Upper lobe of left lung (tissue), 6 donors: ENCODE data around the gene TSC22D4. TPM values are rescaled to one million over a fixed set of nuclear protein-coding genes. Genes with fewer than 3 reads are reported as not detected.

ENCODE experiments used
- ATAC-seq, 2 donors: fragments of 200-7000 bp; cut with Tn5 transposase; one replicate each; pipeline ENCODE4 v1.9.1; 2022; ENCODE audit warnings: mild to moderate bottlenecking in 2 of 2, moderate library complexity in 2 of 2; ENCODE audit not compliant: low FRiP score in 2 of 2
- DNase-seq, 2 donors: peaks; one replicate each; pipeline ENCODE4 v3.0.0-alpha.2; 2019 to 2020
- H3K27ac ChIP-seq, 4 donors: fragments of 200-600 bp; sonication (generic); one replicate each; pipeline ENCODE4 v1.5.1; 2016 to 2019
- H3K27me3 ChIP-seq, 4 donors: fragments of 200-600 bp; sonication (generic); one replicate each; pipeline ENCODE4 v1.5.1; 2017 to 2019
- H3K36me3 ChIP-seq, 4 donors: fragments of 200-600 bp; sonication (generic); one replicate each; pipeline ENCODE4 v1.5.1; 2016 to 2019
- H3K4me1 ChIP-seq, 4 donors: fragments of 200-600 bp; sonication (generic); one replicate each; pipeline ENCODE4 v1.5.1; 2018 to 2019
- H3K4me3 ChIP-seq, 4 donors: fragments of 200-600 bp; sonication (generic); one replicate each; pipeline ENCODE4 v1.5.1; 2017 to 2019; ENCODE audit warnings: mild to moderate bottlenecking in 2 of 4, moderate library complexity in 1 of 4
- H3K9me3 ChIP-seq, 4 donors: fragments of 200-600 bp; sonication (generic); one replicate each; pipeline ENCODE4 v1.5.1; 2018 to 2019
- EP300 ChIP-seq, 4 donors: sonication (generic); formaldehyde crosslinking; IDR thresholded peaks; one replicate each; pipeline ENCODE4 v1.5.1; 2017; ENCODE audit warnings: antibody characterized with exemption in 4 of 4, control low read depth in 2 of 4
- POLR2A ChIP-seq, 4 donors: fragments of 450-650 bp; IDR thresholded peaks; one replicate each; pipeline ENCODE4 v1.5.1; 2016 to 2017; ENCODE audit warnings: antibody characterized with exemption in 4 of 4, mild to moderate bottlenecking in 2 of 4
- POLR2AphosphoS5 ChIP-seq, 2 donors: sonication (generic); formaldehyde crosslinking; IDR thresholded peaks; one replicate each; pipeline ENCODE4 v1.5.1; 2017; ENCODE audit warnings: antibody characterized with exemption in 2 of 2
- WGBS, 2 donors: methylation state at CpG; one replicate each; pipeline ENCODE4 v1.1.5; 2017 to 2018; 5-methylcytosine and 5-hydroxymethylcytosine counted together
- total RNA-seq, 6 donors: library from RNA; depleted of rRNA in 4 of 6; stranded (reverse); fragments of >200 nt in 4 of 6; gene quantifications; one replicate each; pipeline versions ENCODE4 v1.1.0 to v1.2.1, GENCODE V29; 2016 to 2021
- TF ChIP-seq, protein P1 (sequence below), 6 experiments: fragments of 450-650 bp in 4 of 6; fragments of 200-600 bp in 2 of 6; sonication (generic) in 2 of 6; IDR thresholded peaks; one replicate each; pipeline ENCODE4 v1.5.1; 2016 to 2019; ENCODE audit warnings: antibody characterized with exemption in 6 of 6
- donor health status: DM: no; HTN: no; CAD: no; lungs with moderate emphysema.
- donor health status: DM: no; HTN: yes; CAD: no; lungs with severe emphysema.

The TSC22D4 gene
- total RNA-seq, 6 donors from 2014 or later, result 25.7 to 91.2 (median 69.0) TPM

DNA sequence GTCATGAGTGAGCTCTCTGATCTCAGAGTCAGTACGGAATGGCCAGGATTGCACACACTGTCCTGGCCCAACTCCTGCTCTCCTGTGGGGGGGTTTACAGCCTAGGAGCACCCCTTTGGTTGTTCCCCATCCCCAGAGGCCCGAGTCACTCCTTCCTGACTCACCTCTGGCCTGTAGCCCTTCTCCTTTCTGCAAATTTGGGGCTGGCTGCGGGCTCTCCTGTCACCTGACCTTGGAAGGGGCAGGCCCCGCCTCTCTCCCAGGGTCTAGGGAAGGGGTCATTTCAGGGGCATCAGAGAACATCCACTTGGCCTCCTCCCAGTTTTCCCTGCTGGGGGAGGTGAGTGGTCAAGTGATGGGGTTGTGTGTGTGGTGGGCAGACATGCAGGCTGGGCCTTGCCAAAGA, 6.5 kb upstream of the TSC22D4 start:
- Histone ChIP-seq H3K9me3 (no peaks in the 10 kb centered on the region), H3K36me3 (no peaks in the 10 kb centered on the region), H3K4me3 (no peak overlapping the region), H3K4me1 (peaks cover 6 to 17% (median 13%) of the 10 kb centered on the region in 4 donors), H3K27me3 (no peaks in the 10 kb centered on the region), H3K27ac (no peak overlapping the region)
- TF ChIP-seq, protein P1, sequence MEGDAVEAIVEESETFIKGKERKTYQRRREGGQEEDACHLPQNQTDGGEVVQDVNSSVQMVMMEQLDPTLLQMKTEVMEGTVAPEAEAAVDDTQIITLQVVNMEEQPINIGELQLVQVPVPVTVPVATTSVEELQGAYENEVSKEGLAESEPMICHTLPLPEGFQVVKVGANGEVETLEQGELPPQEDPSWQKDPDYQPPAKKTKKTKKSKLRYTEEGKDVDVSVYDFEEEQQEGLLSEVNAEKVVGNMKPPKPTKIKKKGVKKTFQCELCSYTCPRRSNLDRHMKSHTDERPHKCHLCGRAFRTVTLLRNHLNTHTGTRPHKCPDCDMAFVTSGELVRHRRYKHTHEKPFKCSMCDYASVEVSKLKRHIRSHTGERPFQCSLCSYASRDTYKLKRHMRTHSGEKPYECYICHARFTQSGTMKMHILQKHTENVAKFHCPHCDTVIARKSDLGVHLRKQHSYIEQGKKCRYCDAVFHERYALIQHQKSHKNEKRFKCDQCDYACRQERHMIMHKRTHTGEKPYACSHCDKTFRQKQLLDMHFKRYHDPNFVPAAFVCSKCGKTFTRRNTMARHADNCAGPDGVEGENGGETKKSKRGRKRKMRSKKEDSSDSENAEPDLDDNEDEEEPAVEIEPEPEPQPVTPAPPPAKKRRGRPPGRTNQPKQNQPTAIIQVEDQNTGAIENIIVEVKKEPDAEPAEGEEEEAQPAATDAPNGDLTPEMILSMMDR (IDR thresholded peaks at IDR 0.05), result no peak
- TF ChIP-seq POLR2AphosphoS5 (IDR thresholded peaks at IDR 0.05), result no peak
- no peak for TF ChIP-seq EP300 (IDR thresholded peaks at IDR 0.05)
- TF ChIP-seq POLR2A (IDR thresholded peaks at IDR 0.05), result no peak
- no peak for DNase-seq
- ATAC-seq, result no peak
- WGBS, 2 donors, result 91 to 100% methylated on average over 2 to 4 of the region's 4 CpGs

- ATAC-seq (no peak), DNase-seq (no peak)
These were observed 5.6 kb upstream of the TSC22D4 start for GRCh38 chr7:100484673-100485045.

DNA sequence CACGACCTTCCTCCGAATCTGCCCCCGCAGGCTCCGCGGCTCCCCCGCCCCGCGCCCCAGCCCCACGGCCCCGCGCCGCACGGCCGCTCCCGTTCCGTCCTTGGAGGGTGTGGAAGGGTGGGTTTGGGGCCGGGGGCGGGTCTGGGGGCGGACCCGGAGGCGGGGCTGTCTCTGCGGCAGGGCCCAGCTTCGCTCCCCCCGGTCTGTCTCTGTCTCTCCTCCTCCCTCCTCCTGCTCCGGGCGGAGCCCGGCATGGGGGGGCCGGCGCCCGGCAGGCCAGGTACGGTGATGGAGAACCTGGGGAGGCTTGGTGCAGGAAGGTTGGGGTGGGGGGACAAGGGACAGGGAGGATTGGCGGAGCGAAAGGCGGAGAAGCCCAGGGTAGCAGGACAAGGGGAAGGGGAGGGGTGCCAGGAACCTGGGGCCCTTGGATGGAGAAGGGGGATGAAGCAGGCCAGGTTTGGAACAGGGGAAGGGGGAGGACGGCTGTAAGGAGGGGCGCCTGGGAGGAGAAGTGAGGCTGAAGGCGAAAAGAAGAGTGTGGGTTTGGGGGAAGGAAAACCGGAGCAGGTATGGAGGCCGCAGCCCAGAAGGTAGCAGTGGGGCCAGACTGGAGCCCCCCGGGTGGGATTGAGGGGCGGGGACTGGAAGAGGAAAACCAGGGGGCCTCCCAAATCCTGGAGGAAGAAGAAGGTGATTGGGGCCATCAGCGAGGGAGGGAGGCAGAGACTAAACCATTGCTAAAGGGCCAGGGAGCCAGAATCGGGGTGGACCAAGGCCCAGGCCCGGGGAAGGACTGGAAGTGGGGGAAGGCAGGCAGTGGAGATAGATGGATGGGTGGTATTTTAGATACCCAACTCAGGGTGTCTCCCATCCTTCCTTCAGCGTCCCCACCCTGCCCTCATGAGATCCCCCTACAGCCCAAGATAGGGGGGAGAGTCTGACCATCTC, 5.0 kb upstream of the TSC22D4 start, which contains the start of gene NYAP1:
NYAP1 (plus strand) TSS at position 206 of the 951 bp plus-strand sequence. CDS start 1,385 bp downstream, outside the sequence.
- peak within 1 kb of the TSS; percentile 36 to 77 (median 70) for H3K4me3 ChIP-seq
- peak; percentile 54 to 92 for DNase-seq
- TF ChIP-seq, protein P1 (IDR thresholded peaks at IDR 0.05), result no peak
- TF ChIP-seq EP300 (IDR thresholded peaks at IDR 0.05), result no peak
- TF ChIP-seq POLR2AphosphoS5 (IDR thresholded peaks at IDR 0.05), result no peak
- no peak for TF ChIP-seq POLR2A (IDR thresholded peaks at IDR 0.05)
- no peaks in the 10 kb centered on the region for H3K27me3 ChIP-seq
- peaks cover 14 to 25% (median 19%) of the 10 kb centered on the region in 4 donors for H3K4me1 ChIP-seq
- 52 to 63% methylated on average over 15 to 22 of the region's 45 CpGs for whole genome bisulfite sequencing, 2 donors
- peak within 1 kb of the TSS in 2 of 4 donors; percentile 1 to 75 for H3K27ac ChIP-seq
- H3K9me3 ChIP-seq, result no peaks in the 10 kb centered on the region
- no peaks in the 10 kb centered on the region for H3K36me3 ChIP-seq
- ATAC-seq, result peak in 1 of 2 donors; percentile 58

More at GRCh38 chr7:100484673-100485045, 5.6 kb upstream of the TSC22D4 start:
- no peaks in the 10 kb centered on the region for H3K36me3 ChIP-seq
- no peaks in the 10 kb centered on the region for H3K27me3 ChIP-seq
- H3K27ac ChIP-seq, result no peak overlapping the region
- no peak for TF ChIP-seq POLR2A (IDR thresholded peaks at IDR 0.05)
- no peak for TF ChIP-seq EP300 (IDR thresholded peaks at IDR 0.05)
- TF ChIP-seq, protein P1 (IDR thresholded peaks at IDR 0.05), result no peak
- no peak for TF ChIP-seq POLR2AphosphoS5 (IDR thresholded peaks at IDR 0.05)
- H3K9me3 ChIP-seq, result no peaks in the 10 kb centered on the region
- H3K4me3 ChIP-seq, result no peak overlapping the region
- peaks cover 9 to 20% (median 15%) of the 10 kb centered on the region in 4 donors for H3K4me1 ChIP-seq
- WGBS, 2 donors, result 76 to 92% methylated on average over 4 to 6 of the region's 6 CpGs

DNA sequence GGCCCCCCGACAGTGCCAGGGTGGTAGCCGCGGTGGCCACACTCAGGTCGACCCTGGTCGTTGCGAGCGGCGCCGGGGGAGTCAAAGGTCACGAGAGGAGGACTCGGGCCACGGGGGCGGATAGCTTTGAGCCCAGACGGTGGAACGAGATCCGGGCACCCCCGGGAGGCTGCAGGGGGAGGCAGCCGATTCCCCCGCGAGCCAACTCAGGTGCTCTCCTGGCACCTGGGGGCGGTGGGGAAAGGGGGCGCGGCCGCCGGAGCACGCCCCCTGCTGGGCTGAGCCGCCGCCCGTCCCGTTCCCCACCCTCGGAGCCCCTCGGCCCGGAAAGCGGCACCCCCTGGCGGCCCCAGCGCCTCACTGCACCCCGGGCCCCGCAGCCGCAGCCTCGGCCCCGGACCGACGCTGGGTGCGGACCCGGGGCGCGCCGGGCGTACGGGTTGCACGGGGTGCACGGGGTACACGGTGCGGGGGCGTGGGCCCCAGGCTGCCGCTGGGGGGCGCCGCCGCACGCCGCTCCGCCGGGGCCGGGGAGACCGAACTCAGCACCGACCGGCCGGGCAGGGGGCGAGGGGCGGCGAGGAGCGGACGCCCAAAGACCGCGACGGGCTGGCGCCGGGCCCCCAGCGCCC, 4.2 kb upstream of the TSC22D4 start:
- Histone ChIP-seq H3K4me1 (peaks cover 14 to 25% (median 19%) of the 10 kb centered on the region in 4 donors), H3K27me3 (no peaks in the 10 kb centered on the region), H3K9me3 (no peaks in the 10 kb centered on the region), H3K27ac (peak overlapping the region in 2 of 4 donors; percentile 1 to 75), H3K36me3 (no peaks in the 10 kb centered on the region), H3K4me3 (peak overlapping the region; percentile 36 to 77 (median 70))
- 0% methylated on average over 14 to 34 of the region's 79 CpGs for WGBS, 2 donors
- ATAC-seq, result peak; percentile 61 to 85
- no peak for TF ChIP-seq EP300 (IDR thresholded peaks at IDR 0.05)
- TF ChIP-seq, protein P1 (IDR thresholded peaks at IDR 0.05), result peak; percentile 99 to 100 (median 100)
- peak; percentile 75 to 97 for DNase-seq
